WTC11 (cell line): Measurements from ENCODE around the gene PRRG1.

Experiments
- CBFB ChIP-seq: sonication (generic); formaldehyde crosslinking; IDR thresholded peaks from 2 replicates; pipeline ENCODE4 v1.8.1; 2022; ENCODE audit warnings: mild to moderate bottlenecking, low read depth, missing genetic modification reagents
- CREB1 ChIP-seq: sonication (generic); formaldehyde crosslinking; IDR thresholded peaks from 2 replicates; pipeline ENCODE4 v1.8.0; 2023; ENCODE audit warnings: mild to moderate bottlenecking, missing genetic modification reagents
- CTCF ChIP-seq: fragments of 200-600 bp; IDR thresholded peaks from 2 replicates; pipeline ENCODE4 v1.8.0; 2022; ENCODE audit warnings: antibody characterized with exemption
- ELF4 ChIP-seq: sonication (generic); formaldehyde crosslinking; IDR thresholded peaks from 2 replicates; pipeline ENCODE4 v1.8.1; 2022; ENCODE audit warnings: low read depth, mild to moderate bottlenecking, moderate library complexity, missing genetic modification reagents
- MAX ChIP-seq: sonication (generic); formaldehyde crosslinking; IDR thresholded peaks from 2 replicates; pipeline ENCODE4 v1.8.0; 2022; ENCODE audit warnings: mild to moderate bottlenecking, missing genetic modification reagents
- MXD4 ChIP-seq: fragments of 250-450 bp; sonication (Bioruptor Pico); IDR thresholded peaks from 2 replicates; pipeline ENCODE4 v1.8.0; 2021; ENCODE audit warnings: mild to moderate bottlenecking, moderate library complexity, borderline replicate concordance
- NFYB ChIP-seq: sonication (generic); formaldehyde crosslinking; conservative IDR thresholded peaks from 2 replicates; pipeline ENCODE4 v1.8.0; 2022; ENCODE audit warnings: low read depth, missing genetic modification reagents
- SP1 ChIP-seq: sonication (generic); formaldehyde crosslinking; conservative IDR thresholded peaks from 2 replicates; pipeline ENCODE4 v1.8.1; 2022; ENCODE audit warnings: missing genetic modification reagents
- TCF7 ChIP-seq: sonication (generic); formaldehyde crosslinking; IDR thresholded peaks from 2 replicates; pipeline ENCODE4 v1.8.0; 2022; ENCODE audit warnings: mild to moderate bottlenecking, low read depth, missing genetic modification reagents, moderate library complexity
- ZBTB21 ChIP-seq: sonication (generic); formaldehyde crosslinking; IDR thresholded peaks from 2 replicates; pipeline ENCODE4 v1.8.1; 2023; ENCODE audit warnings: mild to moderate bottlenecking, missing genetic modification reagents, borderline replicate concordance
- ZNF121 ChIP-seq: sonication (generic); formaldehyde crosslinking; IDR thresholded peaks from 2 replicates; pipeline ENCODE4 v1.8.0; 2023; ENCODE audit warnings: missing genetic modification reagents

- TF ChIP-seq NFYB (CRISPR knock-in tag) (no peak), CBFB (CRISPR knock-in tag) (no peak), CTCF (no peak), ELF4 (no peak), TCF7 (CRISPR knock-in tag) (no peak), SP1 (CRISPR knock-in tag) (no peak), CREB1 (CRISPR knock-in tag) (no peak), MXD4 (no peak), ZNF121 (no peak), ZBTB21 (CRISPR knock-in tag) (no peak), MAX (CRISPR knock-in tag) (no peak)
Measured at GRCh38 chrX:37420185-37420584, 71.0 kb downstream of the PRRG1 start.
